ENCODE results near the gene CCL13. TPM values are rescaled to one million over a fixed set of nuclear protein-coding genes. Genes with fewer than 3 reads are reported as not detected.

CCL13 gene
- polyA plus RNA-seq, 2 of the 4 experiments (the other 2 are of a cell fraction): not detected

DNA sequence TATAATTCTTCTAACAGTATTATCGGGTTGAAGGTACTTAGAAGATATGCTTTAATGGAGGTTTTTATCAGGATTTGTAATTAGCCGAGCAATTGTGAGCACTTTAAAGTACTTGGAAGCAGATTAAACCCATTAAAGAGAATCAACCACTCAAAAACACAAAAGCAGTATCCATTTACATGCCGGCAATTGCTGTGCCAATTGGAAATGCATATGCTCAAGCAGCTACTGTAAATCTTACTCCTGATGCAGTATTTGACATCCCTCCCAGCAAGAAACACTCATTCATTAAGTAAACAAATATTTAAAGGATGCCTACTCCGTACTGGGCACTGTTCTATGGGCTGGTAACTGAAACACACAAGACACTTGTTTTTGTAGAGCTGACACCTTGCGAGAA is 18.2 kb downstream of the CCL13 start (continued):
- TF ChIP-seq RFX5 (IDR thresholded peaks at IDR 0.05) (no peak), MAFK (IDR thresholded peaks at IDR 0.05; ENCODE audit: partially characterized antibody) (no peak), HOXA7 (CRISPR knock-in tag; IDR thresholded peaks at IDR 0.05) (no peak), HDAC2 (IDR thresholded peaks at IDR 0.05) (no peak), FOXS1 (CRISPR knock-in tag; IDR thresholded peaks at IDR 0.05) (no peak), BHLHE40 (IDR thresholded peaks at IDR 0.05; ENCODE audit: low read depth, low read length) (no peak), FOSB (CRISPR knock-in tag; IDR thresholded peaks at IDR 0.05) (no peak), ESRRA (IDR thresholded peaks at IDR 0.05; ENCODE audit: borderline replicate concordance, low read length) (no peak)
- TF ChIP-seq, protein P1, sequence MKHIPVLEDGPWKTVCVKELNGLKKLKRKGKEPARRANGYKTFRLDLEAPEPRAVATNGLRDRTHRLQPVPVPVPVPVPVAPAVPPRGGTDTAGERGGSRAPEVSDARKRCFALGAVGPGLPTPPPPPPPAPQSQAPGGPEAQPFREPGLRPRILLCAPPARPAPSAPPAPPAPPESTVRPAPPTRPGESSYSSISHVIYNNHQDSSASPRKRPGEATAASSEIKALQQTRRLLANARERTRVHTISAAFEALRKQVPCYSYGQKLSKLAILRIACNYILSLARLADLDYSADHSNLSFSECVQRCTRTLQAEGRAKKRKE (CRISPR knock-in tag; IDR thresholded peaks at IDR 0.05; ENCODE audit: low read depth): no peak
- TF ChIP-seq, protein P2, sequence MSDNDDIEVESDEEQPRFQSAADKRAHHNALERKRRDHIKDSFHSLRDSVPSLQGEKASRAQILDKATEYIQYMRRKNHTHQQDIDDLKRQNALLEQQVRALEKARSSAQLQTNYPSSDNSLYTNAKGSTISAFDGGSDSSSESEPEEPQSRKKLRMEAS (IDR thresholded peaks at IDR 0.05): no peak

DNA sequence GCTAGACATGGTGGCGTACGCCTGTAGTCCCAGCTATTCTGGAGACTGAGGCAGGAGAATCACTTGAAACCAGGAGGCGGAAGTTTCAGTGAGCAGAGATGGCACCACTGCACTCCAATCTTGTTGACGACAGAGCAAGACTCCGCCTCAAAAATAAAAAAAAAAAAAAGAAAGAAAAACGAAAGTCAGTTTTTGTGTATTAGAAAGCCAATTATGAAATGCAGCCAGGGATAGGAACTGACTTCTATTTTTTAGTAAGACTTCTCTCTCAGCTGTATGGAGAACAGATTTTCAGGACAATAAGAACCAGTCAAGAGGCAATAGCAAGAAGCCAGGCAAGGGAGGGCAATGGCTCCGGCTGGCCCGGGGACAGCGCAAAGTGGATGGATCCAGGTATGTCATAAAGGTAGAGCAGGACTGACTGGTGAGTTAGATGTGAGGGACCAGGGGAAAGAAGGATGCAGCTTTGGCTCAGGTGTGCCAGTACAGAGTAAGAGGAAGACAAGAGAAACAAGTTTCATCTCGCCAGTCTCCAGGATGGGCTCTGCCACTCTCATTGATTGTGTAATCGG is 19.2 kb downstream of the CCL13 start:
- POLR2A ChIA-PET: no interaction called here
- CTCF ChIA-PET: interaction anchor here (0.6 to 10.0 kb wide), 4 partner anchors 14 to 766 kb away, joined by 3 to 88 read pairs (median 4); partner anchors contain the start of gene CCL1

DNA sequence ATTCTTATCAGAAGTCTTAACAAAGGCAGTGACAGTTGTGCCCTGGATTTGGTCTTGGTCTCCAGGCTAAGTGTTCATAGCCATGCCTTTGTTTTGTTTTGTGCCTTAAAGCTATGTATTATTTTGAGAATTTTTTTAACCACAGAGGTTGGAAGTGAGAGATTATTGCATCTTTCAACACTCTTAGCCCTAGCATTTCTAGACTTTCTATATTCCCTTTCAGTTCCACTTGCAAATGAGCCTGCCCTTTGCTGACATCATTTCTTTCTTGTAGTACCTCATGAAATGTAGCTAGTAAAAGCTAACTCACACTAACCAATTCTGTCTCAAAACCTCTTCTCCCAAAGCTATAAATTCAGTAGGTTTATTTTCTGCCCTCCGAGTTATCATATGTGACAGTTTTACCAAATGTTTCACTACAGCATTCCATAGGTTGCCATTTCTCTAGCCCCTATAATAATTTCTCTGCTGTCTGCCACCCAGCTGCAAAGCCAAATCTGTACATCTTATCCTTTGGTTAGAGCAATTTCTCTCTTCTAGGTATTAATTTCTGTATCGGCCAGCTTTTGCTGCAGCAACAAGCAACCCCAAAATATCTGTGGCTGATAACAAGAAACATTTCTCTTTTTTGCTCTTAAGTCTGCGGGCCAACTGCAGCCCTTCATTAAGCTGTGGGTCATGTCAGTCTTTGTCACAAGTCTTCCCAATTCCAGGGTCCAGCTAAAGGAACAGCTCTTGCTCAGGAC is 21.0 kb downstream of the CCL13 start:
- Histone ChIP-seq H3K4me3 (no peak overlapping the region), H3K27ac (no peak overlapping the region), H3K4me1 (no peaks in the 10 kb centered on the region), H3K4me2 (no peak overlapping the region), H3K9me3 (no peaks in the 10 kb centered on the region)
- FAIRE-seq: no peak
- ChIA-PET POLR2A (no interaction called here), CTCF (interaction anchor here (0.7 to 10.0 kb wide), 5 partner anchors 10 to 177 kb away, joined by 3 to 88 read pairs (median 5); partner anchors contain the start of gene CCL1)
- DNase-seq (ENCODE audit: low read depth in 1 of 2, low spot score in 1 of 2): no peak
- ATAC-seq: no peak
- WGBS (ENCODE audit: missing lambda C conversion rate): 61% methylated on average over 3 of the region's 3 CpGs
- TF ChIP-seq KDM1A (IDR thresholded peaks at IDR 0.05; ENCODE audit: low read depth) (no peak), NPAS2 (CRISPR knock-in tag; IDR thresholded peaks at IDR 0.05; ENCODE audit: borderline replicate concordance) (no peak), CEBPB (IDR thresholded peaks at IDR 0.05) (no peak), SMC3 (IDR thresholded peaks at IDR 0.05) (no peak)

More for the DNA sequence above, 19.2 kb downstream of the CCL13 start:
- TF ChIP-seq, protein P3, sequence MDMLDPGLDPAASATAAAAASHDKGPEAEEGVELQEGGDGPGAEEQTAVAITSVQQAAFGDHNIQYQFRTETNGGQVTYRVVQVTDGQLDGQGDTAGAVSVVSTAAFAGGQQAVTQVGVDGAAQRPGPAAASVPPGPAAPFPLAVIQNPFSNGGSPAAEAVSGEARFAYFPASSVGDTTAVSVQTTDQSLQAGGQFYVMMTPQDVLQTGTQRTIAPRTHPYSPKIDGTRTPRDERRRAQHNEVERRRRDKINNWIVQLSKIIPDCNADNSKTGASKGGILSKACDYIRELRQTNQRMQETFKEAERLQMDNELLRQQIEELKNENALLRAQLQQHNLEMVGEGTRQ (IDR thresholded peaks at IDR 0.05): no peak
- TF ChIP-seq PHF8 (IDR thresholded peaks at IDR 0.05; ENCODE audit: borderline replicate concordance, low read depth) (no peak), POLR2AphosphoS2 (conservative IDR thresholded peaks at IDR 0.05; ENCODE audit: low read length) (no peak), HOXB13 (CRISPR knock-in tag; IDR thresholded peaks at IDR 0.05; ENCODE audit: low read depth) (no peak), FOSL2 (IDR thresholded peaks at IDR 0.05) (no peak), FOSL2 (CRISPR knock-in tag; IDR thresholded peaks at IDR 0.05) (no peak)
- H3K4me1 ChIP-seq: no peaks in the 10 kb centered on the region
- ATAC-seq (no peak), DNase-seq (ENCODE audit: low read depth in 1 of 2, low spot score in 1 of 2) (no peak), FAIRE-seq (no peak)
- H3K9me3 ChIP-seq: no peaks in the 10 kb centered on the region
- no peak overlapping the region for H3K27ac ChIP-seq
- no peak overlapping the region for H3K4me2 ChIP-seq
- H3K4me3 ChIP-seq: no peak overlapping the region
- WGBS (ENCODE audit: missing lambda C conversion rate): 65% methylated on average over 11 of the region's 11 CpGs

DNA sequence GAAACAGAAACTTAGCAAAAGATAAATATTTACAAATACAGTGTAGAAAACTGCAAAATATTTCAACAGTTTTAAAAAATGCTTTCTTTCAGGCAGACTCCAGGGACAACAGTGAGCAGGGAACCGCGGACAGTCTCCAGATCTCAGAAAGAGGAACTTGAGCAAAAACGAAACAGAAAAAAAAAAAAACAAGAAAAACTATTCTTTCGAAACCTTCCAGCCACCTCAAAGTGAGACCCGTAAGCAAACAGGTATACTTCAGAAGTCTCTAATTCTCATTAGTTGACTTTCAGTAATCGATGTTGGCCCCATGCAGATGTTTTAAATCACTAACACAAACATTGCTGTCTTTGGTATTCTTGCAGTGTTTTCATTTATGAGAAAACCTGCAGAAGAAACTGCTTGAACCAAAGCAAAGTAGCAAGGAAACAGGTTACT is 22.4 kb downstream of the CCL13 start:
- DNase-seq (ENCODE audit: low read depth in 1 of 2, low spot score in 1 of 2) (no peak), ATAC-seq (no peak), FAIRE-seq (no peak)
- Histone ChIP-seq H3K4me1 (no peaks in the 10 kb centered on the region), H3K27ac (no peak overlapping the region), H3K4me3 (no peak overlapping the region), H3K4me2 (no peak overlapping the region), H3K9me3 (no peaks in the 10 kb centered on the region)
- WGBS (ENCODE audit: missing lambda C conversion rate): 51% methylated on average over 6 of the region's 6 CpGs
- ChIA-PET POLR2A (no interaction called here), CTCF (interaction anchor here (1.6 to 10.0 kb wide), 2 partner anchors 10 to 18 kb away, joined by 4 to 88 read pairs; partner anchors contain the start of gene CCL1)
- TF ChIP-seq EHF (CRISPR knock-in tag; IDR thresholded peaks at IDR 0.05): no peak
- TF ChIP-seq, protein P3 (IDR thresholded peaks at IDR 0.05): no peak
- no peak for TF ChIP-seq FOXS1 (CRISPR knock-in tag; IDR thresholded peaks at IDR 0.05)
- no peak for TF ChIP-seq JUNB (IDR thresholded peaks at IDR 0.05)
- TF ChIP-seq PHF8 (IDR thresholded peaks at IDR 0.05; ENCODE audit: borderline replicate concordance, low read depth): no peak
- no peak for TF ChIP-seq ZC3H11A (IDR thresholded peaks at IDR 0.05)
- TF ChIP-seq ZFP36 (IDR thresholded peaks at IDR 0.05; ENCODE audit: borderline replicate concordance, partially characterized antibody): no peak
- TF ChIP-seq NFE2L2 (conservative IDR thresholded peaks at IDR 0.05; ENCODE audit: low read length): no peak
- no peak for TF ChIP-seq EHMT2 (IDR thresholded peaks at IDR 0.05; ENCODE audit: low read depth)
- TF ChIP-seq MAFK (IDR thresholded peaks at IDR 0.05; ENCODE audit: partially characterized antibody): no peak
- TF ChIP-seq, protein P4, sequence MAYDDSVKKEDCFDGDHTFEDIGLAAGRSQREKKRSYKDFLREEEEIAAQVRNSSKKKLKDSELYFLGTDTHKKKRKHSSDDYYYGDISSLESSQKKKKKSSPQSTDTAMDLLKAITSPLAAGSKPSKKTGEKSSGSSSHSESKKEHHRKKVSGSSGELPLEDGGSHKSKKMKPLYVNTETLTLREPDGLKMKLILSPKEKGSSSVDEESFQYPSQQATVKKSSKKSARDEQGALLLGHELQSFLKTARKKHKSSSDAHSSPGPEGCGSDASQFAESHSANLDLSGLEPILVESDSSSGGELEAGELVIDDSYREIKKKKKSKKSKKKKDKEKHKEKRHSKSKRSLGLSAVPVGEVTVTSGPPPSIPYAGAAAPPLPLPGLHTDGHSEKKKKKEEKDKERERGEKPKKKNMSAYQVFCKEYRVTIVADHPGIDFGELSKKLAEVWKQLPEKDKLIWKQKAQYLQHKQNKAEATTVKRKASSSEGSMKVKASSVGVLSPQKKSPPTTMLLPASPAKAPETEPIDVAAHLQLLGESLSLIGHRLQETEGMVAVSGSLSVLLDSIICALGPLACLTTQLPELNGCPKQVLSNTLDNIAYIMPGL (CRISPR knock-in tag; IDR thresholded peaks at IDR 0.05; ENCODE audit: borderline replicate concordance): no peak
- no peak for TF ChIP-seq CEBPB (IDR thresholded peaks at IDR 0.05)
